HepG2 (cell line): ENCODE data around the gene ATP9A. TPM values are rescaled to one million over a fixed set of nuclear protein-coding genes. Genes with fewer than 3 reads are reported as not detected.

Experiments used
- DMTF1 ChIP-seq: sonication (generic); formaldehyde crosslinking; IDR thresholded peaks from 2 replicates; pipeline ENCODE4 v1.4.0; 2020; ENCODE audit warnings: mild to moderate bottlenecking, missing genetic modification reagents
- FUBP1 ChIP-seq: sonication (generic); formaldehyde crosslinking; IDR thresholded peaks from 2 replicates; pipeline ENCODE4 v1.5.1; 2020; ENCODE audit warnings: missing genetic modification reagents, mild to moderate bottlenecking, borderline replicate concordance
- GMEB2 ChIP-seq: IDR thresholded peaks from 2 replicates; pipeline ENCODE4 v1.6.1; 2016; ENCODE audit warnings: missing biosample characterization, missing genetic modification reagents, low read depth
- HNF4A ChIP-seq: sonication (generic); formaldehyde crosslinking; IDR thresholded peaks from 2 replicates; pipeline ENCODE4 v1.4.0; 2020; ENCODE audit warnings: missing genetic modification reagents
- NFYB ChIP-seq: sonication (generic); formaldehyde crosslinking; IDR thresholded peaks from 2 replicates; pipeline ENCODE4 v1.4.0; 2020; ENCODE audit warnings: missing genetic modification reagents
- SMYD3 ChIP-seq: sonication (generic); formaldehyde crosslinking; IDR thresholded peaks from 2 replicates; pipeline ENCODE4 v1.8.1; 2023; ENCODE audit warnings: mild to moderate bottlenecking, missing genetic modification reagents
- STAT6 ChIP-seq: sonication (generic); formaldehyde crosslinking; IDR thresholded peaks from 2 replicates; pipeline ENCODE4 v1.4.0; 2020; ENCODE audit warnings: missing genetic modification reagents, mild to moderate bottlenecking, borderline replicate concordance
- TBX3 ChIP-seq: fragments of 450-650 bp; IDR thresholded peaks from 2 replicates; pipeline ENCODE4 v1.6.1; 2017; ENCODE audit warnings: antibody characterized with exemption, mild to moderate bottlenecking, inconsistent platforms, borderline replicate concordance
- U2AF1 ChIP-seq: fragments of 200-400 bp; formaldehyde crosslinking; optimal IDR thresholded peaks from 2 replicates; pipeline ENCODE3; 2017; ENCODE audit warnings: mild to moderate bottlenecking, low read depth, low read length
- ZNF10 ChIP-seq: sonication (generic); formaldehyde crosslinking; IDR thresholded peaks from 2 replicates; pipeline ENCODE4 v1.4.0; 2020; ENCODE audit warnings: mild to moderate bottlenecking, low read depth, missing genetic modification reagents, borderline replicate concordance
- ZNF234 ChIP-seq: sonication (generic); formaldehyde crosslinking; conservative IDR thresholded peaks from 2 replicates; pipeline ENCODE4 v1.5.1; 2020; ENCODE audit warnings: mild to moderate bottlenecking, missing genetic modification reagents
- ZNF282 ChIP-seq: fragments of 450-650 bp; IDR thresholded peaks from 2 replicates; pipeline ENCODE4 v1.6.1; 2018; ENCODE audit not compliant: partially characterized antibody
- ZNF430 ChIP-seq: sonication (generic); formaldehyde crosslinking; IDR thresholded peaks from 2 replicates; pipeline ENCODE4 v1.9.0; 2021; ENCODE audit warnings: mild to moderate bottlenecking, missing genetic modification reagents
- ZNF484 ChIP-seq: sonication (generic); formaldehyde crosslinking; IDR thresholded peaks from 2 replicates; pipeline ENCODE4 v1.5.1; 2020; ENCODE audit warnings: mild to moderate bottlenecking, low read depth, missing genetic modification reagents, borderline replicate concordance
- ZNF564 ChIP-seq: sonication (generic); formaldehyde crosslinking; IDR thresholded peaks from 2 replicates; pipeline ENCODE4 v1.8.1; 2023; ENCODE audit warnings: mild to moderate bottlenecking, missing genetic modification reagents
- ZNF569 ChIP-seq: sonication (generic); formaldehyde crosslinking; IDR thresholded peaks from 2 replicates; pipeline ENCODE4 v1.5.0; 2020; ENCODE audit warnings: mild to moderate bottlenecking, missing genetic modification reagents, moderate library complexity, borderline replicate concordance
- ZNF784 ChIP-seq: sonication (generic); formaldehyde crosslinking; IDR thresholded peaks from 2 replicates; pipeline ENCODE4 v1.5.1; 2020; ENCODE audit warnings: missing genetic modification reagents, mild to moderate bottlenecking, borderline replicate concordance
- ZSCAN31 ChIP-seq: sonication (generic); formaldehyde crosslinking; IDR thresholded peaks from 2 replicates; pipeline ENCODE4 v1.5.0; 2020; ENCODE audit warnings: low read depth, mild to moderate bottlenecking, missing genetic modification reagents
- polyA plus RNA-seq, 8 experiments: library from polyadenylated mRNA; depleted of rRNA in 3 of 8; stranded (reverse) in 7 of 8; unstranded in 1 of 8; fragments of >200 nt; fragmentation: Illumina TruSeq in 4 of 8; extraction: Trizol in 4 of 8; gene quantifications; 2 replicates each; pipeline versions ENCODE4 v1.2.1 to v1.2.3, GENCODE V29; 2011 to 2016; ENCODE audit warnings: low read depth in 4 of 8, missing spikeins in 1 of 8, mixed read lengths in 1 of 8; ENCODE audit not compliant: insufficient read depth in 1 of 8
- total RNA-seq, 5 experiments: library from RNA; depleted of rRNA; stranded (reverse); fragments of >200 nt; fragmentation: Illumina TruSeq; extraction: Trizol; gene quantifications; 2 replicates each; pipeline ENCODE4 v1.2.3, GENCODE V29; 2016; ENCODE audit warnings: low read depth in 1 of 5

The ATP9A gene
- total and polyA plus RNA-seq, 2 of the 13 experiments (the other 11 are each of a cell fraction or from before 2014, with no cell fraction given): 11.8 to 18.5 TPM

GRCh38 chr20:51758978-51759544, 9.1 kb downstream of the ATP9A start (continued):
- no peak for TF ChIP-seq FUBP1 (CRISPR knock-in tag)
- no peak for TF ChIP-seq ZNF234 (CRISPR knock-in tag)
- no peak for TF ChIP-seq GMEB2 (CRISPR knock-in tag)
- no peak for TF ChIP-seq ZNF430 (CRISPR knock-in tag)
- TF ChIP-seq ZNF10 (CRISPR knock-in tag): no peak
- no peak for TF ChIP-seq ZNF564 (CRISPR knock-in tag)
- TF ChIP-seq NFYB (CRISPR knock-in tag): no peak
- TF ChIP-seq U2AF1: no peak
- TF ChIP-seq STAT6 (CRISPR knock-in tag): no peak
- peak; percentile 82; the same call in 1 of the 2 replicates for TF ChIP-seq HNF4A (CRISPR knock-in tag)
- no peak for TF ChIP-seq ZNF784
- TF ChIP-seq TBX3: 0 out of 2 replicates have a peak, but pooled peaks have one; percentile 46
- TF ChIP-seq ZSCAN31 (CRISPR knock-in tag): 0 out of 2 replicates have a peak, but pooled peaks have one; percentile 6
- TF ChIP-seq ZNF484: no peak
- TF ChIP-seq DMTF1 (CRISPR knock-in tag): no peak
- no peak for TF ChIP-seq ZNF282
- TF ChIP-seq ZNF569: no peak
- no peak for TF ChIP-seq SMYD3 (CRISPR knock-in tag)
